Gastrocnemius medialis (tissue), 4 donors: ENCODE data around the gene LTBP1. TPM values are rescaled to one million over a fixed set of nuclear protein-coding genes. Genes with fewer than 3 reads are reported as not detected.

Experiments
- ATAC-seq, 2 donors: fragments of 150-250 bp; one replicate each; pipeline ENCODE4 v1.9.1; 2016
- DNase-seq, 2 donors: peaks; one replicate each; pipeline ENCODE4 v3.0.0-alpha.2; 2019
- H3K27ac ChIP-seq, 4 donors: fragments of 200-600 bp; sonication (generic); 1 replicate in 1 of 4; 2 replicates in 3 of 4; pipeline ENCODE4 v1.5.1; 2016 to 2018; ENCODE audit warnings: mild to moderate bottlenecking in 2 of 4, moderate library complexity in 1 of 4
- H3K27me3 ChIP-seq, 3 donors: fragments of 200-600 bp; sonication (generic) in 2 of 3; 1 replicate in 1 of 3; 2 replicates in 2 of 3; pipeline versions ENCODE4 v1.5.1 to v1.6.0; 2016 to 2019; ENCODE audit warnings: mild to moderate bottlenecking in 1 of 3, moderate library complexity in 1 of 3
- H3K36me3 ChIP-seq, 2 donors: fragments of 200-600 bp; sonication (generic) in 1 of 2; one replicate each; pipeline ENCODE4 v1.5.1; 2017 to 2018
- H3K4me1 ChIP-seq, 2 donors: fragments of 200-600 bp; sonication (generic) in 1 of 2; one replicate each; pipeline ENCODE4 v1.5.1; 2016 to 2017; ENCODE audit warnings: mild to moderate bottlenecking in 2 of 2
- H3K4me3 ChIP-seq, 4 donors: fragments of 200-600 bp; sonication (generic) in 3 of 4; 1 replicate in 1 of 4; 2 replicates in 3 of 4; pipeline ENCODE4 v1.5.1; 2016 to 2019; ENCODE audit warnings: mild to moderate bottlenecking in 2 of 4
- H3K9me3 ChIP-seq, 3 donors: fragments of 200-600 bp; sonication (generic) in 2 of 3; 1 replicate in 1 of 3; 2 replicates in 2 of 3; pipeline ENCODE4 v1.5.1; 2016 to 2019
- CTCF ChIP-seq, 5 experiments: fragments of 450-650 bp in 3 of 5; fragments of 200-600 bp in 2 of 5; sonication (generic) in 2 of 5; IDR thresholded peaks in 4 of 5; conservative IDR thresholded peaks in 1 of 5; 1 replicate in 4 of 5; 2 replicates in 1 of 5; pipeline ENCODE4 v1.5.1; 2016 to 2019; ENCODE audit warnings: antibody characterized with exemption in 5 of 5, mild to moderate bottlenecking in 3 of 5, moderate library complexity in 3 of 5
- POLR2A ChIP-seq, 2 donors: fragments of 450-650 bp; IDR thresholded peaks; one replicate each; pipeline ENCODE4 v1.6.1; 2017; ENCODE audit warnings: antibody characterized with exemption in 2 of 2, mild to moderate bottlenecking in 2 of 2, moderate library complexity in 2 of 2
- in situ Hi-C, 4 donors: fragments of 200-750 bp; cut with MboI; loops; one replicate each; pipeline versions ENCODE4 v1.15.0 to v1.8.0; 2017; ENCODE audit warnings: low sequenced_read_pairs in 4 of 4
- intact Hi-C: fragments of 100-400 bp; cut with DNase I; formaldehyde crosslinking; loops from one replicate; pipeline ENCODE4 v1.15.1; 2023; ENCODE audit warnings: low total_unique reads
- total RNA-seq, 4 donors: library from RNA; depleted of rRNA; stranded (reverse); fragments of >200 nt; gene quantifications; one replicate each; pipeline versions ENCODE4 v1.1.0 to v1.2.3, GENCODE V29; 2016

Gene LTBP1
- total RNA-seq, 4 donors from 2014 or later: 8.0 to 42.8 (median 18.4) TPM

GRCh38 chr2:33074197-33074596 lies 127.4 kb downstream of the LTBP1 start:
- H3K27ac ChIP-seq: no peak overlapping the region
- no peak for ATAC-seq
- intact Hi-C loops: no loop called here
- H3K4me3 ChIP-seq: no peak overlapping the region
- H3K36me3 ChIP-seq: no peaks in the 10 kb centered on the region
- TF ChIP-seq CTCF (IDR thresholded peaks at IDR 0.05 in 4 of 5, conservative IDR thresholded peaks at IDR 0.05 in 1 of 5) (no peak), POLR2A (IDR thresholded peaks at IDR 0.05) (no peak)
- no peaks in the 10 kb centered on the region for H3K9me3 ChIP-seq
- in situ Hi-C loops: no loop called here
- peaks cover 10 to 31% of the 10 kb centered on the region in 2 donors for H3K4me1 ChIP-seq
- no peak for DNase-seq
- H3K27me3 ChIP-seq: no peaks in the 10 kb centered on the region

- Histone ChIP-seq H3K9me3 (no peaks in the 10 kb centered on the region), H3K4me1 (peaks cover 0 to 5% of the 10 kb centered on the region in 2 donors), H3K27me3 (no peaks in the 10 kb centered on the region), H3K36me3 (no peaks in the 10 kb centered on the region), H3K27ac (no peak overlapping the region), H3K4me3 (no peak overlapping the region)
- intact Hi-C loops (no loop called here), in situ Hi-C loops (no loop called here)
- TF ChIP-seq POLR2A (IDR thresholded peaks at IDR 0.05) (no peak), CTCF (IDR thresholded peaks at IDR 0.05 in 4 of 5, conservative IDR thresholded peaks at IDR 0.05 in 1 of 5) (no peak)
- ATAC-seq (no peak), DNase-seq (no peak)
Observed at GRCh38 chr2:33077311-33077710, 130.6 kb downstream of the LTBP1 start.

DNA sequence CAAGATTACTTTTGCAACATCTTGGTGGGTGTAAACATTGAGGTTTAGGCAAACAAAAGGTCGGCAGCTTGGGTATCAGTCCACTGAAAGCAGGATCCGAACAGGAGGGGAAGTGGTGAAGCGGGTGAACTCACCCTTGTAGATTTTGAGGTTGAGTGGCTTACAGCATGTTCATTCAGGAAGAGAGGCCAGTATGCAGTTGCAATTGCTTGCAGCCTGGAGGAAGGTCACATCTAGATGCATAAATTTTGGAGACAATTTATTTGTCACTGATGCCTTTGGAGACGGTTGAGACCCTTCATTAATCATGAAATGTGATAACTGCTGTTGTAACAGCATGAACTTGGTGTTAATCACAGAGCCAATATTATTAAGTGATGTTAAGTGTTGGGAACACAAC lies 131.1 kb downstream of the LTBP1 start:
- no peak overlapping the region for H3K27ac ChIP-seq

GRCh38 chr2:33081691-33082090 lies 134.9 kb downstream of the LTBP1 start:
- ATAC-seq (no peak), DNase-seq (no peak)
- Histone ChIP-seq H3K27ac (no peak overlapping the region), H3K4me3 (no peak overlapping the region), H3K9me3 (no peaks in the 10 kb centered on the region), H3K4me1 (peaks cover 27 to 30% of the 10 kb centered on the region in 2 donors), H3K27me3 (no peaks in the 10 kb centered on the region), H3K36me3 (no peaks in the 10 kb centered on the region)
- no peak for TF ChIP-seq CTCF (IDR thresholded peaks at IDR 0.05 in 4 of 5, conservative IDR thresholded peaks at IDR 0.05 in 1 of 5)
- TF ChIP-seq POLR2A (IDR thresholded peaks at IDR 0.05): no peak
- intact Hi-C loops (no loop called here), in situ Hi-C loops (loop anchor here in 1 of 4 donors (10.0 kb wide), 1 partner anchor 47 kb away; no protein-coding TSS in a partner anchor)

More for the DNA sequence above, 131.1 kb downstream of the LTBP1 start:
- peaks cover 0 to 5% of the 10 kb centered on the region in 2 donors for H3K4me1 ChIP-seq
- no peak for ATAC-seq
- DNase-seq: no peak
- H3K9me3 ChIP-seq: no peaks in the 10 kb centered on the region
- no peaks in the 10 kb centered on the region for H3K36me3 ChIP-seq
- intact Hi-C loops (no loop called here), in situ Hi-C loops (no loop called here)
- TF ChIP-seq POLR2A (IDR thresholded peaks at IDR 0.05) (no peak), CTCF (IDR thresholded peaks at IDR 0.05 in 4 of 5, conservative IDR thresholded peaks at IDR 0.05 in 1 of 5) (no peak)
- no peaks in the 10 kb centered on the region for H3K27me3 ChIP-seq
- H3K4me3 ChIP-seq: no peak overlapping the region
